22Rv1 (cell line): ENCODE results near the gene SND1.

Source experiments
- CTCF ChIP-seq: fragments of 450-650 bp; IDR thresholded peaks from 2 replicates; pipeline ENCODE4 v1.5.1; 2017; ENCODE audit warnings: mild to moderate bottlenecking
- ZFX ChIP-seq: fragments of 450-650 bp; IDR thresholded peaks from 2 replicates; pipeline ENCODE4 v1.6.1; 2017; ENCODE audit warnings: antibody characterized with exemption, borderline replicate concordance

GRCh38 chr7:127993987-127994386 lies 342.0 kb downstream of the SND1 start:
- TF ChIP-seq CTCF (no peak), ZFX (no peak)
